ENCODE results near the gene SLC17A6.

Gene SLC17A6

GRCh38 chr11:22390283-22390655 is 52.1 kb downstream of the SLC17A6 start:
- no peak for DNase-seq

- no peak for DNase-seq
Measured at GRCh38 chr11:22392561-22392960, 54.4 kb downstream of the SLC17A6 start.

- no peak for DNase-seq
Measured at GRCh38 chr11:22405377-22405776, 67.2 kb downstream of the SLC17A6 start.

- no peak for DNase-seq
Measured at GRCh38 chr11:22407267-22407666, 69.1 kb downstream of the SLC17A6 start.

GRCh38 chr11:22407921-22408320 is 69.7 kb downstream of the SLC17A6 start:
- no peak for DNase-seq

GRCh38 chr11:22415476-22415875 is 77.3 kb downstream of the SLC17A6 start:
- DNase-seq = no peak

GRCh38 chr11:22416462-22416861 is 78.3 kb downstream of the SLC17A6 start:
- no peak for DNase-seq

- no peak for DNase-seq
Measured at GRCh38 chr11:22426915-22427314, 88.7 kb downstream of the SLC17A6 start.
